Measurements from ENCODE around the gene ATP10A. TPM values are rescaled to one million over a fixed set of nuclear protein-coding genes. Genes with fewer than 3 reads are reported as not detected.

The ATP10A gene
- polyA plus RNA-seq, 1 donor from 2014 or later, result not detected

- no peak overlapping the region for H2AFZ ChIP-seq (ENCODE audit: low read depth, low read length)
- no peak overlapping the region for H3K4me3 ChIP-seq (ENCODE audit: low read length)
- no peak overlapping the region for H3K27ac ChIP-seq (ENCODE audit: low read length)
- TF ChIP-seq EZH2 (IDR thresholded peaks at IDR 0.05; ENCODE audit: borderline replicate concordance, insufficient read depth, low read length, poor library complexity, severe bottlenecking) (no peak), CTCF (IDR thresholded peaks at IDR 0.05; ENCODE audit: poor library complexity, severe bottlenecking) (no peak), POLR2AphosphoS5 (IDR thresholded peaks at IDR 0.05) (no peak), MXI1 (conservative IDR thresholded peaks at IDR 0.05; ENCODE audit: poor library complexity, severe bottlenecking) (no peak), TAF1 (IDR thresholded peaks at IDR 0.05; ENCODE audit: low read depth) (no peak), EP300 (conservative IDR thresholded peaks at IDR 0.05; ENCODE audit: poor library complexity, severe bottlenecking) (no peak), RAD21 (conservative IDR thresholded peaks at IDR 0.05) (no peak), SMC3 (conservative IDR thresholded peaks at IDR 0.05; ENCODE audit: poor library complexity) (no peak), REST (IDR thresholded peaks at IDR 0.05; ENCODE audit: borderline replicate concordance) (no peak)
- H3K79me2 ChIP-seq (replicated peaks; ENCODE audit: insufficient read depth, low read length), result no peaks in the 10 kb centered on the region
- H3K9me3 ChIP-seq (ENCODE audit: low read length), result no peaks in the 10 kb centered on the region
- no peaks in the 10 kb centered on the region for H3K27me3 ChIP-seq (ENCODE audit: insufficient read depth, low read depth, low read length)
- no peak overlapping the region for H3K9ac ChIP-seq (ENCODE audit: low read length)
- no peak overlapping the region for H3K4me2 ChIP-seq (ENCODE audit: low read length)
- no peaks in the 10 kb centered on the region for H4K20me1 ChIP-seq (ENCODE audit: insufficient read depth)
- H3K36me3 ChIP-seq (ENCODE audit: insufficient read depth, low read length), result no peaks in the 10 kb centered on the region
- H3K9me2 ChIP-seq (ENCODE audit: insufficient read depth, low read length), result no peaks in the 10 kb centered on the region
- H3F3A ChIP-seq (ENCODE audit: insufficient read depth, low read length, poor library complexity, severe bottlenecking), result no peaks in the 10 kb centered on the region
Measured at GRCh38 chr15:25785641-25786025, 77.5 kb downstream of the ATP10A start.

GRCh38 chr15:25784876-25785640, 78.1 kb downstream of the ATP10A start:
- no peaks in the 10 kb centered on the region for H3K36me3 ChIP-seq (ENCODE audit: insufficient read depth, low read length)
- no peaks in the 10 kb centered on the region for H3K79me2 ChIP-seq (replicated peaks; ENCODE audit: insufficient read depth, low read length)
- no peak overlapping the region for H3K4me2 ChIP-seq (ENCODE audit: low read length)
- TF ChIP-seq CTCF (IDR thresholded peaks at IDR 0.05; ENCODE audit: poor library complexity, severe bottlenecking), result no peak
- no peak overlapping the region for H3K27ac ChIP-seq (ENCODE audit: low read length)
- no peak overlapping the region for H3K4me3 ChIP-seq (ENCODE audit: low read length)
- H3K9me2 ChIP-seq (ENCODE audit: insufficient read depth, low read length), result no peaks in the 10 kb centered on the region
- H2AFZ ChIP-seq (ENCODE audit: low read depth, low read length), result no peak overlapping the region
- H3K9ac ChIP-seq (ENCODE audit: low read length), result no peak overlapping the region
- no peaks in the 10 kb centered on the region for H4K20me1 ChIP-seq (ENCODE audit: insufficient read depth)
- no peaks in the 10 kb centered on the region for H3F3A ChIP-seq (ENCODE audit: insufficient read depth, low read length, poor library complexity, severe bottlenecking)
- no peaks in the 10 kb centered on the region for H3K27me3 ChIP-seq (ENCODE audit: insufficient read depth, low read depth, low read length)
- H3K9me3 ChIP-seq (ENCODE audit: low read length), result no peaks in the 10 kb centered on the region

Measured in neural cell (in vitro differentiated cells).